Suprapubic skin (tissue), 4 donors: ENCODE measurements around the gene NR3C2. TPM values are rescaled to one million over a fixed set of nuclear protein-coding genes. Genes with fewer than 3 reads are reported as not detected.

Source experiments
- DNase-seq, 2 donors: peaks; one replicate each; pipeline ENCODE4 v3.0.0-alpha.2; 2019; ENCODE audit warnings: low spot score in 2 of 2
- H3K27ac ChIP-seq: fragments of 200-600 bp; sonication (generic); one replicate; pipeline ENCODE4 v1.5.1; 2019
- H3K27me3 ChIP-seq: fragments of 200-600 bp; sonication (generic); one replicate; pipeline ENCODE4 v1.5.1; 2019
- H3K36me3 ChIP-seq: fragments of 200-600 bp; sonication (generic); one replicate; pipeline ENCODE4 v1.5.1; 2019
- H3K4me1 ChIP-seq: fragments of 200-600 bp; sonication (generic); one replicate; pipeline ENCODE4 v1.5.1; 2019
- H3K4me3 ChIP-seq: fragments of 200-600 bp; sonication (generic); one replicate; pipeline ENCODE4 v1.5.1; 2019; ENCODE audit warnings: mild to moderate bottlenecking
- H3K9me3 ChIP-seq: fragments of 200-600 bp; sonication (generic); one replicate; pipeline ENCODE4 v1.5.1; 2019
- CTCF ChIP-seq, 2 donors: fragments of 200-600 bp in 1 of 2; fragments of 450-650 bp in 1 of 2; sonication (generic) in 1 of 2; IDR thresholded peaks; one replicate each; pipeline ENCODE4 v1.5.1; 2016 to 2019; ENCODE audit warnings: antibody characterized with exemption in 2 of 2, mild to moderate bottlenecking in 1 of 2, moderate library complexity in 1 of 2
- EP300 ChIP-seq: sonication (generic); formaldehyde crosslinking; IDR thresholded peaks from one replicate; pipeline ENCODE4 v1.6.1; 2017; ENCODE audit warnings: antibody characterized with exemption
- POLR2A ChIP-seq, 2 donors: fragments of 450-650 bp; IDR thresholded peaks; one replicate each; pipeline ENCODE4 v1.6.1; 2017; ENCODE audit warnings: antibody characterized with exemption in 2 of 2, mild to moderate bottlenecking in 2 of 2, moderate library complexity in 2 of 2
- POLR2AphosphoS5 ChIP-seq, 3 donors: sonication (generic); formaldehyde crosslinking; IDR thresholded peaks; one replicate each; pipeline ENCODE4 v1.6.1; 2017; ENCODE audit warnings: antibody characterized with exemption in 3 of 3
- WGBS: methylation state at CpG from one replicate; pipeline ENCODE4 v1.1.5; 2018; 5-methylcytosine and 5-hydroxymethylcytosine counted together
- total RNA-seq, 4 donors: library from RNA; depleted of rRNA; stranded (reverse); fragments of >200 nt; gene quantifications; one replicate each; pipeline ENCODE4 v1.1.0, GENCODE V29; 2016

NR3C2 gene
- total RNA-seq, 4 donors from 2014 or later = 7.3 to 12.1 (median 11.0) TPM

DNA sequence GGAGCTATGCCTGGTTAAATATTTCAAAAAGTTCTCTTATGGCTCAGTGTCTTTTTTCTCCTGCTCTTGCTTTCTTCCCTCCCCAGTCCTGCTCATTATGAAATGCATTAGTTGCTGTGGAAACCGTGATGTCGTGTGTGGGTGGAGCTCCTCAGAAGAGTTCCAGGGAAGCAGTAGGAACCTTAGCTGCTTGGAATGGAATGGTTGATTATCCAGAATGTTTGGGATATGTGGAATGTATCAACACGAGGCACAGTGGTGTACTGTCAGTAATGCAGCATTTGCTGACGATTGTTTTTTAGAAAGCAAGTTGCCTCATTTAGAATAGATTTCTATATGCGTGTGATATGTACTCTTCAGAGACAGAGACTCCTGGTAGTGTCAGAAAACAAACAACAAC lies 377.1 kb downstream of the NR3C2 start:
- Histone ChIP-seq H3K4me3 (no peak overlapping the region), H3K4me1 (peaks cover 14% of the 10 kb centered on the region), H3K27me3 (no peaks in the 10 kb centered on the region), H3K36me3 (peaks cover 40% of the 10 kb centered on the region), H3K9me3 (no peaks in the 10 kb centered on the region), H3K27ac (no peak overlapping the region)
- DNase-seq = no peak
- 77% methylated on average over 5 of the region's 5 CpGs for WGBS
- TF ChIP-seq CTCF (IDR thresholded peaks at IDR 0.05) (no peak), EP300 (no peak)

GRCh38 chr4:148064451-148064850 lies 377.8 kb downstream of the NR3C2 start:
- no peak for DNase-seq
- TF ChIP-seq POLR2A (IDR thresholded peaks at IDR 0.05) (no peak), CTCF (IDR thresholded peaks at IDR 0.05) (no peak), EP300 (no peak), POLR2AphosphoS5 (IDR thresholded peaks at IDR 0.05) (no peak)
- WGBS = 96% methylated on average over 9 of the region's 9 CpGs
- Histone ChIP-seq H3K36me3 (peaks cover 40% of the 10 kb centered on the region), H3K27ac (no peak overlapping the region), H3K9me3 (no peaks in the 10 kb centered on the region), H3K4me3 (no peak overlapping the region), H3K4me1 (peaks cover 20% of the 10 kb centered on the region), H3K27me3 (no peaks in the 10 kb centered on the region)

- Histone ChIP-seq H3K9me3 (no peaks in the 10 kb centered on the region), H3K4me1 (peaks cover 26% of the 10 kb centered on the region)
Observed at GRCh38 chr4:148062301-148062950, 379.8 kb downstream of the NR3C2 start.

DNA sequence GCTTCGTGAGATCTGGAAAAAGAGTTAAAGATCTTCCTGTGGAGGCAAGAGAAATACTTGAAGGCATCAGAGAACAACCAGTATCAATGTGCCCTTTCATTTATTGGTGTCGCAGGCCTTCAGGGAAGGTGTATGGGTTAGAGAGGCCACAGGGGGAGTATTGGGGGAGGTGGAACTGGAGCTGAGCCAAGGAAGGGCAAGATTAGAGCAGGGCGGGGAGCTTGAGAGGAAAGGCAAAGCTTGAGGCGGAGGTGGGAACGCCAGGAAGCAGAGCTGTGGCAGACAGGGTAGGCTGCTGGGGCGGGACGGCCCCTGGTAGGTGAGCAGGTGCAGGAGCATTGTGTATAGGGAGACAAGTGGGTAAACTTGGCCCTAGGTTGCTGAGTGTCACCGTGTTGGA lies 380.4 kb downstream of the NR3C2 start:
- DNase-seq = no peak
- Histone ChIP-seq H3K27me3 (no peaks in the 10 kb centered on the region), H3K9me3 (no peaks in the 10 kb centered on the region), H3K4me3 (no peak overlapping the region), H3K4me1 (peaks cover 30% of the 10 kb centered on the region), H3K36me3 (peaks cover 37% of the 10 kb centered on the region), H3K27ac (no peak overlapping the region)
- TF ChIP-seq CTCF (IDR thresholded peaks at IDR 0.05) = no peak
- TF ChIP-seq EP300 = no peak
- TF ChIP-seq POLR2AphosphoS5 (IDR thresholded peaks at IDR 0.05) = no peak
- TF ChIP-seq POLR2A (IDR thresholded peaks at IDR 0.05) = no peak
- WGBS = 58% methylated on average over 8 of the region's 8 CpGs

More at GRCh38 chr4:148062301-148062950, 379.8 kb downstream of the NR3C2 start:
- TF ChIP-seq POLR2A (IDR thresholded peaks at IDR 0.05) (no peak), CTCF (IDR thresholded peaks at IDR 0.05) (no peak), POLR2AphosphoS5 (IDR thresholded peaks at IDR 0.05) (no peak), EP300 (no peak)
- 88% methylated on average over 10 of the region's 10 CpGs for WGBS
- no peak for DNase-seq
- Histone ChIP-seq H3K36me3 (peaks cover 40% of the 10 kb centered on the region), H3K27me3 (no peaks in the 10 kb centered on the region), H3K4me3 (no peak overlapping the region), H3K27ac (no peak overlapping the region)

- H3K27me3 ChIP-seq = no peaks in the 10 kb centered on the region
- no peaks in the 10 kb centered on the region for H3K9me3 ChIP-seq
- no peak overlapping the region for H3K27ac ChIP-seq
- peaks cover 35% of the 10 kb centered on the region for H3K4me1 ChIP-seq
- H3K36me3 ChIP-seq = peaks cover 30% of the 10 kb centered on the region
- H3K4me3 ChIP-seq = no peak overlapping the region
- TF ChIP-seq POLR2A (IDR thresholded peaks at IDR 0.05) (no peak), EP300 (no peak), POLR2AphosphoS5 (IDR thresholded peaks at IDR 0.05) (no peak)
- no peak for DNase-seq
- WGBS = 45% methylated on average over 4 of the region's 4 CpGs
Observed at GRCh38 chr4:148061141-148061481, 381.1 kb downstream of the NR3C2 start.
